ENCODE data around the gene CTTN.

The CTTN gene

DNA sequence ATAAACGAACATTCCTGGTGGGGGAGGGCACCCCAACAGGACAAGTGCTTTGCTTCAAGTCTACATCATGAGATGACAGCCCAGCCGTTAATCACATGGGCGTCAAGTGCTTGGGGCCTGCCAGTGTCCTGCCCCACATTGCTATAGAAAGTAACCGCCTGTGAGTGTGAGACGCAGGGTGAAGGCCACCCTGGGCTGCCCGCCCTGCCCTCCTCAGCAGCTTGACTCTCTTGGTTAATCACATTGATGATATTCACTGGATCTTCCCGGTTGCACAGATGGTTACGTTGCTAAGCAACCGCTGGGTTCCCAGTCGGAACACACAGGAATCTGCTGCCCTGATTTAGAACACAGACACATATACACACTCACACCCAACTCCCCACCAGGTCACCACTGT, 79.3 kb downstream of the CTTN start:
- no peak for DNase-seq (ENCODE audit: low read depth)

DNA sequence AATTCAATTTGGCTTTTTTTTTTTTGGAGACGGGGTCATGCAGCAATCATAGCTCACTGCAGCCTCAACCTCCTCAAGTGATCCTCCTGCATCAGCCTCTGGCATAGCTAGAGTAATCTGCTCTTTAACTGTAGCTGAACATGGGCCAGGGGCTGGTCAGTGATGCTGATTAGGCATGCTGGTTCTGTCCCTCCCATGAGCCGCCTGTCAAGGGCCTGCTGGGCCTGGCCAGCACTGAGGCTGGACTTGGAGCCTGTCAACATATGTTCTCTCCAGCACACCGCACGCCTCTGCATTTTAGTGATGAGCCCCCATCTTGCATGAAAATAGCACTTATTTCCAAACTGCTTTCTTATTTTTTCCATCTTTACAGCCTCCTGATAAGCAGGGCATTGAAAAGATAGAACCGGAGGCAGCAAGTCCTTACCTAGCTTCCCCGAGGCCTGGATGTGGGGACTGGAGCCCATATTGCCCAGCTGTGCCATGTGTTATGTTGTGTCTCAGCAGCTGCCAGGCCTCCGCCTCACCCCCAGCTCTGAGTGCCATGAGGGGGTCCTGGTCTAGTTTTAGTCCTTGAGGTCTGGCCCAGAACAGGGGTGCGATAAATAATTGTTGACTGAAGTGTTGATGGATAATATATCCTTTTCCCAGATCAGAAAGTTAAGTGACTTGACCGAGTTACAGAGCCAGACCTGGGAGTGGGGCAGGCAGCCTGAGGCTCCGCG, 80.0 kb downstream of the CTTN start:
- no peak for DNase-seq (ENCODE audit: low read depth)

DNA sequence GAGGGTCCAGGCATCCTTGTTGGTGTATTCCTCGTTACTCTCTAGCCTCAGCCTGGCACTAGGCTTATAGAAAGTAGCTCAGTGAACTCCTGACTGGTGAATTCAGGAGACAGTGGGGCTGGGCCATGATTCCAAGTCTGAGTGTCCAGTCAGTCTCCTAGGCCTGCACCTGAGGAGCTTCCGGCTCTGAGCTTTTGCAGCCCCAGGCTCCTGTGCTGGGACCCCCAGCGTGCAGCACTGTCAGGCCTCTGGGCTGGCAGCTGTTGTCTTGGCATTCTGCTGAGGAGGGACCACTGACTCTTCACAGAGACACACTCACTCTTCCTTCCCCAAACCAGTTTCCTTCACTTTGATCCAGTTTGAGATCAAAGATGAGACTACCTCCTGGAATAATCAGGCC, 82.4 kb downstream of the CTTN start:
- DNase-seq (ENCODE audit: low read depth): no peak

DNA sequence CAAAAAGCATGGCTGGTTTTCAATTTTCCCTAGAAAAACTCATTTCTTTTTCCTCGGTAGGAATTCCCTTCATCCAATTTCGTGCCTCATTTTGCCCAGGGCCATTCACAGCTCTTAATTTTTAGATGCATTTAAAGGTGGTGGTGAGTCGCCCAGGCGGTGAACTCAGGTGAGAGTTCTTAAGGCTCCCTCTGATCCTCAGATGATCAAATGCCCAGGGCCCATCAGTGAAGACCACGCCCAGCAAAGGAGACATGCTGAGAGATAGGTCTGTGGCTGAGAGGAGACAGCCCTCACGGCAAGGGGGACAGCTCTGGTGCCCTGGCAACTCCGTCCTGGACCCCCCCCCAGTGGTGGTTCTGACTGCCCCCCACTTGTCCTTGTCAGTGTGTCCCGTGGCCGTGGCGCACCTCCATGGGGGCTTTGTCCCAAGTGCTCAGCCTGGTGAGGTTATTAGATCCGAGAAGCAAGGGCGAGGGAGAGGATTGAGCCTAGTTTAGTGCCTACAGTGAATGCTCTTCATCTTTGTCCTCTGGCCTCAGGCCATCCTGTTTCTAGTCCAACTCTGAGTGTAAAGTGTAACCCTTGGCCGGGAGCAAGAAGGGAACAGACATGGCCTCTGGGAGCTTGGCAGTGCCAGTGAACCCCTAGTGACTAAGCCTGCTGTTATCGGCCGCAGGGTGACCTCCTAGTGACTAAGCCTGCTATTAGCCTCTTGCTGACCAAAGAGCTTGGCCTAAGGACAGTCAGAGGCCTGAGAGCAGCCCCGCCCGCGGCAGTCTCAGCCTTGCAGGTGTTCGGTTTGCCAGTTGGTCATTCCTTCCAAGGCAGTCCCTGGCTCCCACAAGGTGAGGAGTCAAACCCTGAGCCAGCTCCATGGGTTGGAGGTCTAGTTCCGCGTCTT, 83.5 kb downstream of the CTTN start:
- peak; percentile 89 for DNase-seq (ENCODE audit: low read depth)

DNA sequence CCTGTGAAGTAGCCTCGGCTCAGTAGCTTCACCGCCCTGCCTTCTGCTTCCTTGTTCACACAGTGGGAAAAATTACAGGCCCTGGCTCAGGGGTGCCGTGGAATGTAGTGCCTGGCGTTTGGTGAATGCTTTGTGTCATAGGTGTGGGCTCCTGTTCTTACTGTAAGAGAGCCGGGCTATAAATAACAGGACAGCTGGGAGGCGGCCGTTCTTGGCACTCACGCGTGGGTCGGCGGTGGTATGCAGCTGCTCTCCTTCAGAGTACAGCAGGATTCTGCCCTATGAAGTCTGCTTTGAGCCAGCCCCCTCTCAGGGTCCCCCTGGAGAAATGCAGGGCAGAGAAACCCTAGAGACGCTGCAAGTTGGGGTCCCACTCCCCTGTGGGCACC, 84.2 kb downstream of the CTTN start:
- DNase-seq (ENCODE audit: low read depth): no peak

DNA sequence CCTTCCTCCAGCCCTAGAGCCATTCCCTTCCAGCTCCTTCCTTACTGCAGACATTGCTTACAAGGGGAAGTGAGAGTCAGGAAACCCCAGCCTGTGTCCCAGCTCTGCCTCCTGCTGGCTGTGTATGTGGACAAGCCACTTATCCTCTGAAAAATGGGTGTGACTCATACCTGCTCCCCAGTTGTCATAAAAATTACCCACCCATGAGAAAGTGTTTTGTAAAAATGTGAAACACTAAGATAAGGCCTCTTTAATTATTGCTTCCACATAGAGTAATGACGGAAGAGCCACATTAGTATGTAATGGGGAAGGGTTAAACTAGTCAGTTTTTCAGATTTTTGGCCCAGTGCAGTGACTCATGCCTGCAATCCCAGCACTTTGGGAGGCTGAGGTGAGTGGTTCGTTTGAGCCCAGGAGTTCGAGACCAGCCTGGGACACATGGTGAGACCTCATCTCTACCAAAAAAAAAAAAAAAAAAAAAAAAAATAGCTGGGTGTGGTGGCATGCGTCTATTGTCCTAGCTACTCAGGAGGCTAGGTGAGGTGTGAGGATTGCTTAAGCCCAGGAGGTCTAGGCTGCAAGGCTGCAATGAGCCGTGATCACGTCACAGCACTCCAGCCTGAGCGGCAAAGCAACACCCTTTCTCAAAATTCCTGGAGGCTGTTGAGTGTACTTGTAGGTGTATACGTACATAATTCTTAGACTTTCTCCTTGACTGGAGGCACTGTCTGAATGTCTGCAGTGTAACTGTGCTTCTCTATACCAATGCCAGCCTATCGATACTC, 84.9 kb downstream of the CTTN start:
- DNase-seq (ENCODE audit: low read depth): peak; percentile 66

DNA sequence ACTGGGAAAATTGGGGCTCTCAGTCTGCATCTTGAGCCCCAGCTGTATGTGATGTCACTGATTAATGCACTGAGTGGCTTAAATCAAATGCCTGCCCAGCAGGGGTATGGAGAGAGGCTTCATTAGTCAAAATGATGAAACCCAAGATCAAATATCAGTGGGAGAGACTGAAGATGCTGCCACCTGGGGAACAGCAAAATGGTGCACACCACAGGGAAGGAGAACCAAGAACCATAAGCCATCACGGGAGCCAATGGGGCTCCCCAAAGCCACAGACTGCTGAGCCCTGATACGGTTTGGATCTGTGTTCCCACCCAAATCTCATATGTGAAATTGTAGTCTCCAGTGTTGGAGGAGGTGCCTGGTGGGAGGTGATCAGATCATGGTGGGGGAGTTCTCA, 85.6 kb downstream of the CTTN start:
- no peak for DNase-seq (ENCODE audit: low read depth)

DNA sequence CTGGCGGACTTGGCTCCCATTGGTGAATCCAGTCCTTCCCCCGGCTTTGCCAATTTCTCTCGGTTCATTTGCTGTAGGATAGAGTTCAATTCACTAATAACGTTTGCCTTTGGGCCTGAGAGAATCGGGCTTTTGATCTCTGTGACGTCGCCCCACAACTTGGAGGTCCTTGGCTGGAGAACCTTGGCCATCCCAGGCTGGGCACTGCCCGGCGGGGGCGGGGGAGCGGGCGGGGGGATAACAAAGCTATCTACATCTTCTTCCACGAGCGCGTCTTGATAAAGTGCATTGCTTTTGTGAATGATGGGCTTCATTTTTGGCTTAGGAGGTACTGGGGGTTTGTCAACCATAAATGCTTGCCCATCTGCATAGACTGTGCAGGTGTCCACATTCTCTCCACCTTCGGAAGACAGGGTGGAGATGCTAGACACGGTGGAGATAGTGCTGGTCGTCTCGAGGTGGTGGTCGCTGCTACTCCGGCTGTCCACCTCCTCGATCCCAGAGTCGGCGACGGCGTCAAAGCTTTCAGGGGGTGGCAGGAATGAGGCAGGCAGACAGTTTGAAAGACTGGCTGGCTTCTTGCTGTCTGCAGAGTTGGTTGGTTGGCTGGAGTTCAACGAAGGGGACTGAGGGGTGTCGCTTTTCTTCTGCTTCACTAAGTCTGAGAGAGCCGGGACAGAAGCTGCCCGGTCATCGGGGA, 87.1 kb downstream of the CTTN start:
- no peak for DNase-seq (ENCODE audit: low read depth)

DNA sequence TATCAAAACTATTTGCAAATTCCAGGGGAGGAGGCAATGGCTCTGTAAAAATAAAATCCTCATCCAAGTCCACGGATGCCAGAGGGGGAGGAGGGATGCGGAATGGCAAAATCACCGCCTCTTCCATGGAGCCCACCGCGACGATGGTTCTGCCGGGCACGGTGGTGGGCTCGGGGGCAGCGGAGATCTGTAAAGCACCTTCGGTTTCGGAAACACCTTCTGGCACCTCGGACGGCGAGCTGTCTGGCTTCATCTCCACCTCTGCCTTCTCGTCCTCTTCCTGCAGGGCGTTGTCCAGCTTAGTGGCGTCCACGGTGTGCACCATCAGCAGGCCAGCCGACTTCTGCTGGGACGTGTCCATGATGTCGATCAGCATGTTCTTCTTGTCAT, 87.7 kb downstream of the CTTN start:
- no peak for DNase-seq (ENCODE audit: low read depth)

All from ELR (cell line).